Measurements from ENCODE around the gene ADAMTS17.
A peak's percentile ranks its signal among the peaks of the same experiment; 100 is the strongest.

ADAMTS17 gene

DNA sequence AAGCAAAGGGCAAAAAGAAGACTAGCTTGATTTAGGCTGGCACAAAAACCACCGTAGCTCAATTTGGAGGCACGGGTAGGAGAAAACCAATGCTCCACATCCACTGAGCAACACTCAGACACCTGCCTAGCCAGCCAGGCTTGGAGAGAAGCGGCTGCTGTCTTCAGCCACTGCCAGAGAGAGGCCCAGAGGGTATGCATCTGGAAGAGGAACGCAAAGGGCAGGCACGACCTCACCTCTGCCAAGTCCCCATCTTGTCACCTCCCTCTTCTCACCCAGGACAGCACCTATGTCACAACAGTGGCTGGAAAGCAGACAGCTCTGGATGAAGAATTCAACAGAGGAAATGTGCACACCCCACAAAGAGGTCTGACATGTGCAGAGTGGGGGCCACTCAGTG lies 93.5 kb downstream of the ADAMTS17 start:
- Histone ChIP-seq H3K18ac (ENCODE audit: low read length) (no peak overlapping the region), H3K4me1 (ENCODE audit: control insufficient read depth in 1 of 2, insufficient read depth in 2 of 2, low read length in 2 of 2) (peaks cover 7 to 19% of the 10 kb centered on the region in 2 experiments), H3K14ac (ENCODE audit: low read length) (no peak overlapping the region), H2BK5ac (ENCODE audit: low read depth, low read length, poor library complexity) (no peak overlapping the region), H3K79me1 (ENCODE audit: low read length) (no peaks in the 10 kb centered on the region), H2BK120ac (ENCODE audit: insufficient read depth, low read length, poor library complexity) (no peak overlapping the region), H3K9ac (ENCODE audit: low read length) (no peak overlapping the region), H3K36me3 (ENCODE audit: control insufficient read depth in 1 of 2, insufficient read depth in 2 of 2, low read length in 2 of 2) (no peaks in the 10 kb centered on the region), H3K27me3 (ENCODE audit: insufficient read depth, low read length) (no peaks in the 10 kb centered on the region), H4K12ac (ENCODE audit: low read depth, low read length) (no peak overlapping the region), H3K9me3 (ENCODE audit: insufficient read depth, low read depth, low read length) (peaks cover 5% of the 10 kb centered on the region), H4K8ac (ENCODE audit: low read depth, low read length) (no peak overlapping the region), H4K91ac (ENCODE audit: low read depth, low read length) (no peak overlapping the region), H2BK12ac (ENCODE audit: low read length) (no peak overlapping the region), H3K4me2 (ENCODE audit: low read length) (no peak overlapping the region), H3K23ac (ENCODE audit: low read length) (no peak overlapping the region), H2AFZ (ENCODE audit: insufficient read depth, low read length, poor library complexity) (no peak overlapping the region), H2AK5ac (ENCODE audit: low read length) (no peak overlapping the region), H3K27ac (ENCODE audit: low read depth, low read length) (no peak overlapping the region), H3K4ac (ENCODE audit: low read depth, low read length) (no peak overlapping the region), H3K4me3 (ENCODE audit: low read depth, low read length) (no peak overlapping the region), H3K79me2 (ENCODE audit: control insufficient read depth, insufficient read depth, low read length, poor library complexity) (no peaks in the 10 kb centered on the region)
- no peak for DNase-seq
- WGBS (ENCODE audit: extremely low coverage, insufficient coverage, insufficient read length), result no CpG with 5 or more reads among the region's 5 CpGs

DNA sequence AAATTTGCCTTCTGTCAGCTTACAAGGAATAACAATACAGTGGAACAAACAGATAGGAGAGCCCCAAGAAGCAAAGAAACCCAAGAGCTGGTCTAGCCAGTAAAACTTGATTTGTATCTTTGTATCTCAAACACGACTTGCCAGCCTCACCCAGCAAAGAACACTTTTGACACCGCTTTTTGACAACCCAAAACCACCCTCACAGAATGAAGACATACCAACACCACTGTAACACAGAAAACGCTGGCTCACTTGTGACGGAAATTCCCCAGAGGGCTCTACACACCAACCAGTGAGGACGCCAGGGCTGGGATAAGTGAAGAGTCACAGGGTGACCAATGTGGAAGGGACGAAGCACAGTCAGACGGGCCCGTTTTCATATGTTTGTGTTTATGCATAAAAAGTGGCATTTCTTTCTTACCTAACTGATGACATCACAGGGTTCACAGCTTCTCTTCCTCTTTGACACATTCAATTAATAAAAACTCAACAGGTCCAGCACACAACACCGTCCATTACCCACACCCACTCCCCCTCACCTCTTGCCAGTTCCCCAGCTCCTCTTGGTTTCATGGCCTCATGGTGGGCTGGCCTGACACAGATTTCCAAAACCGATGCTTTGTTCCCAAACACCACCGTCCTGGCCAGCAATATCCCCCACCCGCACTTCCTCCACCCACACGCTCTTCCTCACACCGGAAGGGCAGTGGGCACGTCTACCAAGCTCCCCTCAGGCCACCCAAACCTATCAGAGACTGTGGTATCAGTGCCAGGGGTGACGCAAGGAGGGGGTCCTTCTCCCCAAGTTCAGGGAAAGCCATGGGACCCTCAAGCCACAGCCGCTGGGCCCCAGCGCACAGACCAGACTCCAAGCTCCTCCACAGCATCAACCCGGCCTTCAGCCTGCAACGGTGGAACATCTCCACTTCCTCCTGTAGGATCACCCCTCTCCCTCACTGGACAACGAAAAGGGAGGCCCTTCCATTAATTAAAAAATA lies 94.2 kb downstream of the ADAMTS17 start:
- Histone ChIP-seq H4K91ac (ENCODE audit: low read depth, low read length) (no peak overlapping the region), H2BK12ac (ENCODE audit: low read length) (no peak overlapping the region), H3K27ac (ENCODE audit: low read depth, low read length) (no peak overlapping the region), H2AK5ac (ENCODE audit: low read length) (no peak overlapping the region), H3K9ac (ENCODE audit: low read length) (no peak overlapping the region), H3K4me1 (ENCODE audit: control insufficient read depth in 1 of 2, insufficient read depth in 2 of 2, low read length in 2 of 2) (peaks cover 7 to 19% of the 10 kb centered on the region in 2 experiments), H2BK120ac (ENCODE audit: insufficient read depth, low read length, poor library complexity) (no peak overlapping the region), H3K36me3 (ENCODE audit: control insufficient read depth in 1 of 2, insufficient read depth in 2 of 2, low read length in 2 of 2) (no peaks in the 10 kb centered on the region), H3K27me3 (ENCODE audit: insufficient read depth, low read length) (no peaks in the 10 kb centered on the region), H2AFZ (ENCODE audit: insufficient read depth, low read length, poor library complexity) (no peak overlapping the region), H3K4me3 (ENCODE audit: low read depth, low read length) (no peak overlapping the region), H3K4ac (ENCODE audit: low read depth, low read length) (no peak overlapping the region), H3K14ac (ENCODE audit: low read length) (no peak overlapping the region), H2BK5ac (ENCODE audit: low read depth, low read length, poor library complexity) (no peak overlapping the region), H3K4me2 (ENCODE audit: low read length) (no peak overlapping the region), H4K8ac (ENCODE audit: low read depth, low read length) (no peak overlapping the region), H4K12ac (ENCODE audit: low read depth, low read length) (no peak overlapping the region), H3K79me1 (ENCODE audit: low read length) (no peaks in the 10 kb centered on the region), H3K23ac (ENCODE audit: low read length) (no peak overlapping the region), H3K79me2 (ENCODE audit: control insufficient read depth, insufficient read depth, low read length, poor library complexity) (no peaks in the 10 kb centered on the region), H3K9me3 (ENCODE audit: insufficient read depth, low read depth, low read length) (peaks cover 5% of the 10 kb centered on the region), H3K18ac (ENCODE audit: low read length) (no peak overlapping the region)
- 100% methylated on average over 1 of the region's 21 CpGs for WGBS (ENCODE audit: extremely low coverage, insufficient coverage, insufficient read length)
- peak in 1 of 2 donors; percentile 26 for DNase-seq

DNA sequence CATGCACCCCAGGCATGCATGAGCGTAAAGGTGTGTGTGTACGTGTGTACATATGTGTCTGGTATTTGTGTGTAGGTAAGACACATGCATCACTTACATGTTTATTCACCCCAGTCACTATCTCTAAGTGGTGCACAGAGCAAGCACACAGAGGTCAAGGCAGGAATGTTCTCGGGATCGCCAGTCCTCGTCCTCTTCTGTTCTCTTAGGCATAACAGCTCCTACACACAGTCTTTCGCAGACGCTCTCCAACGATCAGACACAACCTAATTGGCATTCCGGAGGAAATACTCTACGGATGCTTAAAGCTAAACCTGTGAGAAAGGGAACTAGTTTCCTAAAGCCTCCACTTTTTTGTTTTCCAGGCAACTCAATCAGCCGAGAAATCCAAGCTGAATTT lies 95.9 kb downstream of the ADAMTS17 start:
- Histone ChIP-seq H3K4ac (ENCODE audit: low read depth, low read length) (no peak overlapping the region), H2AK5ac (ENCODE audit: low read length) (no peak overlapping the region), H3K14ac (ENCODE audit: low read length) (no peak overlapping the region), H3K27ac (ENCODE audit: low read depth, low read length) (no peak overlapping the region), H3K23ac (ENCODE audit: low read length) (no peak overlapping the region), H4K91ac (ENCODE audit: low read depth, low read length) (no peak overlapping the region), H2BK120ac (ENCODE audit: insufficient read depth, low read length, poor library complexity) (no peak overlapping the region), H4K8ac (ENCODE audit: low read depth, low read length) (no peak overlapping the region), H3K27me3 (ENCODE audit: insufficient read depth, low read length) (no peaks in the 10 kb centered on the region), H2AFZ (ENCODE audit: insufficient read depth, low read length, poor library complexity) (no peak overlapping the region), H3K9me3 (ENCODE audit: insufficient read depth, low read depth, low read length) (peaks cover 5% of the 10 kb centered on the region), H3K4me1 (ENCODE audit: control insufficient read depth in 1 of 2, insufficient read depth in 2 of 2, low read length in 2 of 2) (peaks cover 7 to 19% of the 10 kb centered on the region in 2 experiments), H2BK5ac (ENCODE audit: low read depth, low read length, poor library complexity) (no peak overlapping the region), H3K4me2 (ENCODE audit: low read length) (no peak overlapping the region), H3K36me3 (ENCODE audit: control insufficient read depth in 1 of 2, insufficient read depth in 2 of 2, low read length in 2 of 2) (no peaks in the 10 kb centered on the region), H4K12ac (ENCODE audit: low read depth, low read length) (no peak overlapping the region), H3K4me3 (ENCODE audit: low read depth, low read length) (no peak overlapping the region), H2BK12ac (ENCODE audit: low read length) (no peak overlapping the region), H3K79me2 (ENCODE audit: control insufficient read depth, insufficient read depth, low read length, poor library complexity) (no peaks in the 10 kb centered on the region), H3K18ac (ENCODE audit: low read length) (no peak overlapping the region), H3K9ac (ENCODE audit: low read length) (no peak overlapping the region), H3K79me1 (ENCODE audit: low read length) (no peaks in the 10 kb centered on the region)
- DNase-seq, result no peak
- WGBS (ENCODE audit: extremely low coverage, insufficient coverage, insufficient read length), result no CpG with 5 or more reads among the region's 11 CpGs

DNA sequence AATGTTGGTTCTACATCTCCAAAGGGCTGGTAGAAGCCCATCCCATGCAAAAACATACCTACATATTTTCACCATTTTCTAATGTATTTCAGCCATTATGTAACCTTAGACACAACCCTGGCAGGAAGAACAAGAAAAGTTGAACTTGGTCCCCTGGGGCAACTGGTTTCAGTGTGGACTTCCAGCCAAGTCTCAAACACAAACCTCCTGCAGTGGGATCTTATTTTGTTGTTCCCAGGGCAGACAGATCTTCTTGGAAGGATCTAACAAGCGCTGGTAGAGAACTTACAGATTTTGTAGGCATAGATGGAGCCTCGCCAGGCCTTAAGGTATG lies 96.3 kb downstream of the ADAMTS17 start:
- no peak overlapping the region for H2BK120ac ChIP-seq (ENCODE audit: insufficient read depth, low read length, poor library complexity)
- H3K79me2 ChIP-seq (ENCODE audit: control insufficient read depth, insufficient read depth, low read length, poor library complexity), result no peaks in the 10 kb centered on the region
- no CpG with 5 or more reads among the region's 2 CpGs for WGBS (ENCODE audit: extremely low coverage, insufficient coverage, insufficient read length)
- no peaks in the 10 kb centered on the region for H3K36me3 ChIP-seq (ENCODE audit: control insufficient read depth in 1 of 2, insufficient read depth in 2 of 2, low read length in 2 of 2)
- H2AK5ac ChIP-seq (ENCODE audit: low read length), result no peak overlapping the region
- no peak overlapping the region for H3K23ac ChIP-seq (ENCODE audit: low read length)
- no peak overlapping the region for H3K4me3 ChIP-seq (ENCODE audit: low read depth, low read length)
- H3K79me1 ChIP-seq (ENCODE audit: low read length), result no peaks in the 10 kb centered on the region
- H3K9ac ChIP-seq (ENCODE audit: low read length), result no peak overlapping the region
- H3K4me2 ChIP-seq (ENCODE audit: low read length), result no peak overlapping the region
- no peaks in the 10 kb centered on the region for H3K27me3 ChIP-seq (ENCODE audit: insufficient read depth, low read length)
- H4K91ac ChIP-seq (ENCODE audit: low read depth, low read length), result no peak overlapping the region
- H3K9me3 ChIP-seq (ENCODE audit: insufficient read depth, low read depth, low read length), result peaks cover 5% of the 10 kb centered on the region
- no peak overlapping the region for H2BK5ac ChIP-seq (ENCODE audit: low read depth, low read length, poor library complexity)
- no peak overlapping the region for H4K8ac ChIP-seq (ENCODE audit: low read depth, low read length)
- H3K14ac ChIP-seq (ENCODE audit: low read length), result no peak overlapping the region
- peak in 1 of 2 donors; percentile 3 for DNase-seq
- H3K4ac ChIP-seq (ENCODE audit: low read depth, low read length), result no peak overlapping the region
- peaks cover 7 to 19% of the 10 kb centered on the region in 2 experiments for H3K4me1 ChIP-seq (ENCODE audit: control insufficient read depth in 1 of 2, insufficient read depth in 2 of 2, low read length in 2 of 2)
- H4K12ac ChIP-seq (ENCODE audit: low read depth, low read length), result no peak overlapping the region
- no peak overlapping the region for H3K27ac ChIP-seq (ENCODE audit: low read depth, low read length)
- no peak overlapping the region for H2BK12ac ChIP-seq (ENCODE audit: low read length)
- H2AFZ ChIP-seq (ENCODE audit: insufficient read depth, low read length, poor library complexity), result no peak overlapping the region
- no peak overlapping the region for H3K18ac ChIP-seq (ENCODE audit: low read length)
